NCI-H460 (cell line): ENCODE data around the gene MROH2A. TPM values are rescaled to one million over a fixed set of nuclear protein-coding genes. Genes with fewer than 3 reads are reported as not detected.
A peak's percentile ranks its signal among the peaks of the same experiment; 100 is the strongest.

Experiments used
- DNase-seq: peaks from one replicate; pipeline ENCODE4 v3.0.0-alpha.2; 2016; ENCODE audit warnings: low read depth; ENCODE audit errors: extremely low read depth
- total RNA-seq: library from RNA; depleted of rRNA; stranded (reverse); fragments of >200 nt; shearing (Covaris generic); gene quantifications from 2 replicates; pipeline ENCODE4 v1.2.3, GENCODE V29; 2014

The MROH2A gene
- total RNA-seq, 1 experiment from 2014 or later = not detected

DNA sequence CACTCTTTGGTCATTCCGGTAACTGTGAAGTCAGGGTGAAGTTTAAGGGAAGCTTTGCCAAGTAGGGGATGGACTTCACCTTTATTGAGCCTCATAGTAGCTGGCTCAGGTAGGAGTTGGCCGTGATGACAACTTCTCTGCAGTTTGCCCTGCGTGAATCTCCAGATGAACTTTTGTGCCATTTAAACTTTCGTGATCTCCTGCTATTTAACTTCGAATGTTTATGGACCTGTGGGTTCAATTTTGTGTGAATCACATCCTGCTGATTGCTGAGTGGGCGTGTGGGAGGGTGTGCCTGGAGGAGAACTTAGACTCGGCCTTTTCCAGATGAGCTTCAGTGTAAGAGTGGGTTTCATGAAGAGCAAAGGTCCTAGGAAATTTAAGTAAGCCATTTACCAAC, 13.9 kb upstream of the MROH2A start:
- DNase-seq = no peak

DNA sequence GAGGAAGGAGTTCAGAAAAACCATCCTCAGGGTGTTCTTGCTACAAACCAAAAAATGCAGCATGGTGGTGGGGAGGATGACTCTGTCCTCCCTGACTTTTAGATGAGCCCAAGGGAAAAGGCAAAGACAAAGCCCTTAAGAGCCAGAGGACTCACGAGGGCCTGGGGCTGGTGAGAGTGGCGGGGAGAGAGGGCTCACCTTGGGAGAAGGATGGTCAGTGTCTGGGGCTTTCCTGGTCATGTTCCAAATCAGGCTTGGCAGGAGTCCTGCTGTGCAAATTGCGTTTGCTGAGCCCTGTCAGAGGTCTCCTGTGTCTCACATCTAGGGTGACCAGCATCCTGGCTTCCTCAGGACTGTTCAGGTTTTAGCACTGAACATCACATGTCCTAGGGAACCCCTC, 13.4 kb upstream of the MROH2A start:
- no peak for DNase-seq

DNA sequence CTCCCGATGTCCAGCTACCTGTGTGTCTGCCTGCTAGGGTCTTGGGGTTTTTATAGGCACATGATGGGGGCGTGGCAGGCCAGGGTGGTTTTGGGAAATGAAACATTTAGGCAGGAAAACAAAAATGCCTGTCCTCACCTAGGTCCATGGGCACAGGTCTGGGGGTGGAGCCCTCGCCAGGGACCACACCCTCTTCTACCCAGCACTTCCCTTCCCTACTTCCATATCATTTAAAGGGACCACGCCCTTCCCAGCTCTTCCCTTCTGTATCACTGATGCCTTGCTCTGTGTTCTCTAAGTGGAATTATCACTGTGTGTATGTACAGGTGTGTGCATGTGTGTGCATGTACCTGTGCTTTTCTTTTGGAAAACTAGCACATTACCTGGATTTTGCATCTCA, 11.7 kb upstream of the MROH2A start:
- no peak for DNase-seq

- DNase-seq = no peak
Measured at GRCh38 chr2:233768076-233768475, 10.1 kb upstream of the MROH2A start.

DNA sequence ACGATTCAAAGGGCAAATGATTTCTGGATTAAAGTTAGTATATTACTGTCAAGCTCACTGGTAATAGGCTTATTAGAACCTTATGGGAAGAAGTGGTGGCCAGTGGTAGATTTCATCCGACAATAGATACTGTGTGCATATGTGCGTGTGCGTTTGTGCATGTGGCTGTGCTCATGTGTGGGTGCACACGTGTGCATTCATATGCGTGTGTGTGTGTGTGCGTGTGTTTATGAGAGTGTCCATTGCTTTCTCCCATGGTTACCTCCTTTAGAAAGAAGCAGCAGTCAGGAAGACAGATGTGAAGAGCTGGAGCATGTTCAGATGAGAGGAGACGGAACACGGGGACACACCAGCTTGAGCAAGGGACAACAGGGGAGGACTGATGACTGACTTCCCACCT, 8.9 kb upstream of the MROH2A start:
- no peak for DNase-seq

DNA sequence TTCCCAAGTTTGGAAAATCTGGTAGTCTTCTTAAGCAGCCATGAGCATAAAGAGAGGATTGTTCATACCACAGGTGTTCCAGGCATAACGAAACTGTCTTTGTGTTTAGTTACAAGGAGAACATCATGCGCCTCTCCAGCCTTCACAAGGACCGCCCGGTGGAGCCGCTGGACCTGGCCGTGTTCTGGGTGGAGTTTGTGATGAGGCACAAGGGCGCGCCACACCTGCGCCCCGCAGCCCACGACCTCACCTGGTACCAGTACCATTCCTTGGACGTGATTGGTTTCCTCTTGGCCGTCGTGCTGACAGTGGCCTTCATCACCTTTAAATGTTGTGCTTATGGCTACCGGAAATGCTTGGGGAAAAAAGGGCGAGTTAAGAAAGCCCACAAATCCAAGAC, 6.0 kb upstream of the MROH2A start:
- DNase-seq = no peak

DNA sequence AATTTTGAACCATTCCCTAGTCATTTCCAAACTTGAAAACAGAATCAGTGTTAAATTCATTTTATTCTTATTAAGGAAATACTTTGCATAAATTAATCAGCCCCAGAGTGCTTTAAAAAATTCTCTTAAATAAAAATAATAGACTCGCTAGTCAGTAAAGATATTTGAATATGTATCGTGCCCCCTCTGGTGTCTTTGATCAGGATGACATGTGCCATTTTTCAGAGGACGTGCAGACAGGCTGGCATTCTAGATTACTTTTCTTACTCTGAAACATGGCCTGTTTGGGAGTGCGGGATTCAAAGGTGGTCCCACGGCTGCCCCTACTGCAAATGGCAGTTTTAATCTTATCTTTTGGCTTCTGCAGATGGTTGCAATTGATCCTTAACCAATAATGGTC, 5.5 kb upstream of the MROH2A start:
- DNase-seq = peak; percentile 30

DNA sequence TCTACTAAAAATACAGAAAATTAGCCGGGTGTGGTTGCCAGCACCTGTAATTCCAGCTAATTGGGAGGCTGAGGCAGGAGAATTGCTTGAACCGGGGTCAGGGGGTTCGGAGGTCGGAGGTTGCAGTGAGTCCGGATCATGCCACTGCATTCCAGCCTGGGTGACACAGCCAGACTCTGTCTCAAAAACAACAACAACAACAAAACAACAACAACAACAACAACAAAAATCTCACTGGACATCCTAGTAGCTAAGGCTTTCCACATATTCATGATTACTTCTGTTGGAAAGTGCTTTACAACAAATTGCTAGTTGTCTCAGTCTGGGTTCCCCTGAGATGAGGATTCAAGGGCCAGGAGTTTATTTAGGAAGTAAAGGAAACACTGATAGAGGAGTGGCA, 4.3 kb upstream of the MROH2A start:
- no peak for DNase-seq

DNA sequence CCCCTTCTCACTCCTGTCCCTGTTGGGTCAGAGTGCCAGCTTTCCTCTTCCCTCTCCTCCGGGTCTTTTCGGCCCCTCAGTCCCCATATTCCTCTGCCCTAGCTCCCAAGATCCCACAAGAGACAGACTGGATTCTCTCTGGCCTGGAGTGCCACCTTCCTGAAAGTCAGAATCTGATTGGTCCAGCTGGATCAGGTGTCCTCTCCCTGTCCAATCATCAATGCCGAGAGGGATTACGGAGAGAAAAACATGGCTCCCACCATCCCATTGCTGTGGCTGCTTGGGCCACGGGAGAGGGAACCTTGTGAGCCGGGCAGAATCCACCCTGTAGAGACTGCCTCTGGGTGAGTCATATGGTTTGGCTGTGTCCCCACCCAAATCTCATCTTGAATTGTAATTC, 2.7 kb upstream of the MROH2A start:
- DNase-seq = no peak

GRCh38 chr2:233779722-233780121, 1.6 kb downstream of the MROH2A start:
- DNase-seq = no peak

- no peak for DNase-seq
Measured at GRCh38 chr2:233780771-233781170, 2.6 kb downstream of the MROH2A start.

DNA sequence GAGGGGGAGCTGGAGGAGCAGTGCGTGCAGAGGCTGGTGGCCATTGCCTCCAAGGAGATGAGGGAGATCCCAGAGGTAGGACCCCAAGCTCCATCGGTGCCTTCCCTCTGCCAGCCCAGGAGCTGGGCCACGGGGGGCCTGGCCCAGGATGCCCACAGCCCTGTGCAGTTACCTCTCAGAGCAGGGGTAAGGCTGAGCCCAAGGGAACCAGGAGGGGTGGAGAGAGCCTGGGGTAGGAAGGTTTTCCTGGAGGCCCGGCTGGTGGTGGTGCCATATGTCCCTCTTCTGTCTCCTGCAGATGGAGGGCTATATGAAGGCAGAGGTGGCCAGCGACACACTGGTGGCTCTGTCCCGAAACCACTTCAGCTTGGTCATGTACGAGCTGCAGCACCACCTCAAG, 11.4 kb downstream of the MROH2A start:
- DNase-seq = no peak

GRCh38 chr2:233791151-233791882, 13.2 kb downstream of the MROH2A start:
- no peak for DNase-seq

- no peak for DNase-seq
Measured at GRCh38 chr2:233791883-233792329, 13.8 kb downstream of the MROH2A start.

- no peak for DNase-seq
Measured at GRCh38 chr2:233792720-233793119, 14.6 kb downstream of the MROH2A start.

DNA sequence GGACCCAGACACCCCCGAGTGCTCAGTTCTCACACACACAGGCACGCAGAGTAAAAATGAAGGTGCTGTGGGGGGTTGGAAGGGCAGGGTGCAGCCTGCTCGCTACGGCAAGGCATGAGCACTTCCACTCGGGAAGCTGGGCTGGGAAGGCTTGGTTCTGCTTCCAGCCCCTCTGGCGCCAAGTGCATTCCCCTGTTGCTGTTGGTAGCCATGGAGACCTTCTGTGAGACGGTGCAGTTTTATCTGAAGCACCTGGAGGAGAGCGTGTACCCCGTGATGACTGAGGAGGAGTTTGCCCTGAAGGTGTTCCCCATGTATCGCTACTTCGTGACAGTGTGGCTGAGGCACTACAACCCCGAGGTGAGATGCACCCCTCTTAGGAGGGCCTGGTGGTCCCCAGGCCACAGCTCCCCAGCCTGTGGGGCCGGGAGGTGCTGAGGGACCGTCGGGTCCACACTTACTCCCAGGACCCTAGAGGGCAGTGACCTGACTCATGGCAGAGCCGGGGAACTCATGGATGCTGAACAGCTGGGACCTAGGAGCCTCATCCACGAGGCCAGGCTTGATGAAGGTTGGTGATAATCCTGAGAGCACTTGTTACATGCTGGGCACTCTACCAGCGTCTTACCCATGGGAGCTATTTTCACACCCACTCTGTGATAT, 15.5 kb downstream of the MROH2A start:
- DNase-seq = no peak

- DNase-seq = no peak
Measured at GRCh38 chr2:233794128-233794658, 16.1 kb downstream of the MROH2A start.

DNA sequence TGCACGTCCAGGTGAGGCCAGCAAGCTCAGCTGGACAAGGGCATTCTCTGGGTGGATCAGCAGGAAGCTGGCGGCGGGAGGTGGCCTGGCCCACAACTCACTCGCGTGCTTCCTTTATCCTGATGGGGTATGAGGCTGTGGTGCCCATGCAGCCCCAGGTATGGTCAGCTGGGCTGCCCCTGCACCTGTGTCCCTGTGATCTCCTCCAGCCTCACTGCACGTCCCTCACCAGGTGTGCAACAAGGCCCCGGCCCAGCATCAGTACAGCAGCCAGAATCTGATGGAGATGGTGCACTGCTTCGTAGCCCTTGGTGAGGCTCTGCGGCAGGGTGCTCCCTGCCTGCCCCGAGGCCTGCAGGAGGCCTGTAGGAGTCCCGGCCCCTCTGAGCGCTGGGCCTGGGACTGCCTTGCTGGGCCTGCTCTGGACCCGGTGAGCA, 17.6 kb downstream of the MROH2A start:
- DNase-seq = no peak

DNA sequence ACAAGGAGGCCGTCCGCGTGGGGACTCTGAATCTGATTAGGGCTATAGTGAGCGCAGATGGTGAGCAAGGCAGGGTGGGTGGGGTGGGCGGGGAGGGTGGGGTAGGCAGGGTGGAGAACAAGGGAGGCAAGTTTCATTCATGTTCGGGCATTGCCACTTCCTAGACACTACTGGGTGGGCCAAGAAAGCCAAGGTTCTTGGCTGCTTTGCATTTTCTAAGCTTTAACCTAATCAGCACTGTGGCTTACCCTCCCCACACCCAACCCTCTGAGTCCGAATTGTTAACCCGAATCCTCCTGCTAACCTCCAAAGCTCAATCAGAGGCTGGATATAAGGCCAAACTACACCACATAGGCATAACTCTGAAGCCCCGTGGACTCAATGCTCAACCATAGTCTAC, 18.1 kb downstream of the MROH2A start:
- no peak for DNase-seq

- DNase-seq = no peak
Measured at GRCh38 chr2:233798335-233799086, 20.4 kb downstream of the MROH2A start.

DNA sequence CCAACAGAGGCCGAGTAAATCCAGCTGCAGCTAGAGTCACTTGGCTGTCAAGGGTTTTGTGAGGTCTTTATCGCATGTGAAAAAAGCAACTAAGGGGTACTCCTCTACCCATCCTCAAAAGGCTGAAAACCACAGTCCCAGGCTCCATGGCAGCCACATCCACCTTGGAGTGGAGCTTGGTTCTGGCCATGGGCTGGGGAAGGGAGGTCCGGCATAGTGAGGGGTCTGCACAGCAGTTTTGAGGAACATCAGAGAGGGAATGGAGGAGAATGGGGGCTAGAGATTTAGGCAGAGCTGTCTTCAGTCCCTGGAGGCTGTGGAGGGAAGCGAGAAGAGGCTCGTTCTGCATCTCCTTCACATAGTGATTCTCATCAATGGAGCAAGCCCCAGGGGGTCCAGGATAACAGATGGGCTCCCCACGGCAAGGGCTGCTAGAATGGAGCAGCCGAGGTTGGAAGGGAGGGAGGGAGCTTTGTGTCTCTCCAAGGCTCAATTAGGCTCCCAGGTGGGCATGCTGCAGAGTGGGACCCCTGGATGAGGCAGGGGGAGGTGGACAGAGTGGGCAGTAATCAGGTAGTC, 21.0 kb downstream of the MROH2A start:
- no peak for DNase-seq
